Endothelial cell of umbilical vein (primary cell): Measurements from ENCODE around the gene PLXNB2. TPM values are rescaled to one million over a fixed set of nuclear protein-coding genes. Genes with fewer than 3 reads are reported as not detected.

Experiments
- BruUV-seq: library from RNA; stranded (reverse); fragments of 400-500 nt; replicated peaks from 2 replicates; lab custom pipeline; 2021; lab: Mats Ljungman, UMichigan
- CTCF ChIA-PET: fragments of 300-600, 350-600 bp; sonication (Branson Sonifier 250); formaldehyde crosslinking; loops from one replicate; lab custom pipeline; 2021; ENCODE audit warnings: antibody characterized with exemption, inconsistent platforms; lab: Charles Lee
- POLR2A ChIA-PET: fragments of 300-600, 350-600 bp; sonication (Branson Sonifier 250); formaldehyde crosslinking; loops from one replicate; lab custom pipeline; 2021; ENCODE audit warnings: antibody characterized with exemption, inconsistent platforms; lab: Charles Lee
- DNase-seq: peaks from one replicate; pipeline ENCODE4 v3.0.0-alpha.2; 2011; ENCODE audit warnings: low read depth, low spot score
- FAIRE-seq: peaks from 2 replicates; lab custom pipeline; 2011; peaks lifted over from hg19 to GRCh38; lab: Jason Lieb, UNC
- H2AFZ ChIP-seq: 2 replicates; pipeline ENCODE4 v1.6.0; 2012; ENCODE audit warnings: low read depth, low read length, control low read depth, inconsistent platforms
- H3K27ac ChIP-seq: 2 replicates; pipeline ENCODE4 v1.5.1; 2011; ENCODE audit warnings: low read depth, mild to moderate bottlenecking, control low read depth, low read length, moderate library complexity; ENCODE audit not compliant: insufficient read depth
- H3K27me3 ChIP-seq, 2 experiments: 2 replicates each; pipeline versions ENCODE4 v1.6.0 to v1.6.1; 2011; ENCODE audit warnings: low read length in 2 of 2, mixed read lengths in 1 of 2; ENCODE audit not compliant: control insufficient read depth in 2 of 2, insufficient read depth in 2 of 2
- H3K36me3 ChIP-seq, 2 experiments: 2 replicates in 1 of 2; 3 replicates in 1 of 2; pipeline ENCODE4 v1.5.1; 2011; ENCODE audit warnings: low read length in 2 of 2, mild to moderate bottlenecking in 1 of 2, moderate library complexity in 1 of 2; ENCODE audit not compliant: control insufficient read depth in 2 of 2, insufficient read depth in 2 of 2; ENCODE audit errors: extremely low read depth in 1 of 2
- H3K4me1 ChIP-seq: 3 replicates; pipeline ENCODE4 v1.5.1; 2011; ENCODE audit warnings: mild to moderate bottlenecking, low read length; ENCODE audit not compliant: control insufficient read depth, insufficient read depth; ENCODE audit errors: extremely low read depth
- H3K4me2 ChIP-seq: 2 replicates; pipeline ENCODE4 v1.6.1; 2011; ENCODE audit warnings: low read length, control low read depth, mixed read lengths; ENCODE audit not compliant: insufficient read depth
- H3K4me3 ChIP-seq, 3 experiments: fragments of 200-600 bp in 1 of 3; sonication (generic), shearing (Covaris generic) in 1 of 3; replicated peaks in 1 of 3; 2 replicates each; pipeline ENCODE4 v1.5.1; 2011 to 2016; ENCODE audit warnings: control low read depth in 3 of 3, low read length in 3 of 3, mild to moderate bottlenecking in 2 of 3, inconsistent platforms in 1 of 3, low read depth in 1 of 3, moderate library complexity in 1 of 3; ENCODE audit not compliant: insufficient read depth in 1 of 3
- H3K79me2 ChIP-seq: 2 replicates; pipeline ENCODE4 v1.6.0; 2012; ENCODE audit warnings: low read length, inconsistent platforms; ENCODE audit not compliant: control insufficient read depth, insufficient read depth
- H3K9ac ChIP-seq: replicated peaks from 2 replicates; pipeline ENCODE3; 2011; ENCODE audit warnings: low read length, control low read depth; ENCODE audit not compliant: insufficient read depth; ENCODE audit errors: extremely low read depth
- H3K9me1 ChIP-seq: replicated peaks from 3 replicates; pipeline ENCODE4 v1.6.0; 2011; ENCODE audit warnings: mild to moderate bottlenecking, low read length; ENCODE audit not compliant: control insufficient read depth, insufficient read depth; ENCODE audit errors: extremely low read depth
- H3K9me3 ChIP-seq: replicated peaks from 2 replicates; pipeline ENCODE4 v1.5.1; 2012; ENCODE audit warnings: low read length, inconsistent platforms; ENCODE audit not compliant: control insufficient read depth, insufficient read depth
- H4K20me1 ChIP-seq: replicated peaks from 2 replicates; pipeline ENCODE3; 2011; ENCODE audit warnings: mild to moderate bottlenecking, low read length; ENCODE audit not compliant: control insufficient read depth, insufficient read depth; ENCODE audit errors: extremely low read depth
- CTCF ChIP-seq, 2 donors: IDR thresholded peaks; 1 replicate in 1 of 2; 2 replicates in 1 of 2; pipeline ENCODE4 v1.5.1; 2011; ENCODE audit warnings: low read length in 2 of 2, mild to moderate bottlenecking in 2 of 2, moderate library complexity in 2 of 2, control low read depth in 1 of 2, inconsistent platforms in 1 of 2, low read depth in 1 of 2; ENCODE audit not compliant: insufficient read depth in 1 of 2; ENCODE audit errors: extremely low read depth in 1 of 2
- EZH2 ChIP-seq: IDR thresholded peaks from 2 replicates; pipeline ENCODE4 v1.6.1; 2012; ENCODE audit warnings: borderline replicate concordance, low read depth, mild to moderate bottlenecking, moderate library complexity, low read length, inconsistent platforms; ENCODE audit not compliant: severe bottlenecking
- FOS ChIP-seq: IDR thresholded peaks from 2 replicates; pipeline ENCODE4 v1.6.1; 2011; ENCODE audit warnings: mild to moderate bottlenecking, low read length, moderate library complexity, borderline replicate concordance; ENCODE audit not compliant: insufficient read depth
- GATA2 ChIP-seq: IDR thresholded peaks from 2 replicates; pipeline ENCODE4 v1.7.0; 2011; ENCODE audit warnings: low read depth, mild to moderate bottlenecking, moderate library complexity, mixed read lengths, low read length; ENCODE audit not compliant: insufficient read length, insufficient read depth
- JUN ChIP-seq: IDR thresholded peaks from 2 replicates; pipeline ENCODE4 v1.6.1; 2011; ENCODE audit warnings: borderline replicate concordance, low read depth; ENCODE audit not compliant: insufficient read length, insufficient read depth
- MYC ChIP-seq: IDR thresholded peaks from one replicate; pipeline ENCODE4 v1.6.1; 2011; ENCODE audit warnings: mild to moderate bottlenecking, low read depth, low read length
- POLR2AphosphoS5 ChIP-seq: IDR thresholded peaks from 2 replicates; pipeline ENCODE4 v1.6.1; 2012; ENCODE audit warnings: low read depth, mild to moderate bottlenecking, control low read depth, low read length, moderate library complexity; ENCODE audit not compliant: insufficient read depth
- dilution Hi-C: fragments of 300-500 bp; cut with MboI; formaldehyde crosslinking; loops from one replicate; pipeline ENCODE4 v1.15.0; 2019; ENCODE audit warnings: low sequenced_read_pairs; ENCODE audit not compliant: extremely low pct_ligation_motif_present
- intact Hi-C: fragments of 100-400 bp; cut with micrococcal nuclease; formaldehyde crosslinking; loops from one replicate; pipeline ENCODE4 v1.10.0; 2022
- polyA plus RNA-seq, 4 experiments: library from polyadenylated mRNA; depleted of rRNA in 3 of 4; stranded (reverse) in 3 of 4; unstranded in 1 of 4; fragments of >200 nt; gene quantifications; 2 replicates each; pipeline versions ENCODE4 v1.2.1 to v1.2.3, GENCODE V29; 2011 to 2012; ENCODE audit warnings: missing spikeins in 1 of 4
- total RNA-seq: library from RNA; stranded (reverse); gene quantifications from 2 replicates; pipeline ENCODE4 v1.2.3, GENCODE V29; 2021

The PLXNB2 gene
- total and polyA plus RNA-seq, 2 donors (not counting 3 experiments of a cell fraction or from before 2014, with no cell fraction given): 82.3 to 139 TPM

GRCh38 chr22:50227579-50228215 lies 79.7 kb downstream of the PLXNB2 start:
- no peaks in the 10 kb centered on the region for H3K9me3 ChIP-seq
- no peaks in the 10 kb centered on the region for H4K20me1 ChIP-seq
- no peak overlapping the region for H3K4me2 ChIP-seq
- no peaks in the 10 kb centered on the region for H3K9me1 ChIP-seq
- ChIA-PET POLR2A (no interaction called here), CTCF (interaction anchor here (1.3 to 1.4 kb wide), 2 partner anchors 9 to 79 kb away, joined by 4 read pairs; no protein-coding TSS in a partner anchor)
- H3K27me3 ChIP-seq: no peaks in the 10 kb centered on the region
- BruUV-seq: no TSS peak
- FAIRE-seq: no peak
- H3K27ac ChIP-seq: no peak overlapping the region
- H3K4me3 ChIP-seq: no peak overlapping the region
- no peaks in the 10 kb centered on the region for H3K4me1 ChIP-seq
- H3K9ac ChIP-seq: no peak overlapping the region
- intact Hi-C loops: no loop called here
- H3K36me3 ChIP-seq: peaks cover 0 to 26% of the 10 kb centered on the region in 2 experiments
- no peak overlapping the region for H2AFZ ChIP-seq
- dilution Hi-C loops: no loop called here
- TF ChIP-seq EZH2 (no peak), POLR2AphosphoS5 (no peak)
- no peak for DNase-seq
- no peaks in the 10 kb centered on the region for H3K79me2 ChIP-seq

- H3K9me1 ChIP-seq: no peaks in the 10 kb centered on the region
- no peaks in the 10 kb centered on the region for H3K79me2 ChIP-seq
- H3K4me1 ChIP-seq: no peaks in the 10 kb centered on the region
- FAIRE-seq (no peak), DNase-seq (no peak)
- H3K36me3 ChIP-seq: peaks cover 0 to 33% of the 10 kb centered on the region in 2 experiments
- H4K20me1 ChIP-seq: no peaks in the 10 kb centered on the region
- no peak for TF ChIP-seq MYC
- TF ChIP-seq GATA2: no peak
- TF ChIP-seq CTCF (IDR thresholded peaks at IDR 0.05; ENCODE audit: extremely low read depth in 1 of 2, insufficient read depth in 1 of 2, low read depth in 1 of 2, low read length in 2 of 2): no peak
- no peak for TF ChIP-seq FOS
- no peak for TF ChIP-seq JUN
- TF ChIP-seq EZH2: no peak
- no peak for TF ChIP-seq POLR2AphosphoS5
- no peak overlapping the region for H3K4me2 ChIP-seq
- dilution Hi-C loops: no loop called here
- CTCF ChIA-PET: interaction anchor here (1.3 kb wide), 1 partner anchor 78 kb away, joined by 4 read pairs; no protein-coding TSS in a partner anchor
- H2AFZ ChIP-seq: no peak overlapping the region
- no peak overlapping the region for H3K4me3 ChIP-seq
- H3K27me3 ChIP-seq: no peaks in the 10 kb centered on the region
- H3K9ac ChIP-seq: no peak overlapping the region
- H3K27ac ChIP-seq: no peak overlapping the region
- H3K9me3 ChIP-seq: no peaks in the 10 kb centered on the region
- intact Hi-C loops: no loop called here
- BruUV-seq: no TSS peak
- POLR2A ChIA-PET: interaction anchor here (0.5 kb wide), 1 partner anchor 291 kb away, joined by 7 read pairs; no protein-coding TSS in a partner anchor
These were observed 80.6 kb downstream of the PLXNB2 start for GRCh38 chr22:50226875-50227165.
